ENCODE measurements around the gene RERGL.

DNA sequence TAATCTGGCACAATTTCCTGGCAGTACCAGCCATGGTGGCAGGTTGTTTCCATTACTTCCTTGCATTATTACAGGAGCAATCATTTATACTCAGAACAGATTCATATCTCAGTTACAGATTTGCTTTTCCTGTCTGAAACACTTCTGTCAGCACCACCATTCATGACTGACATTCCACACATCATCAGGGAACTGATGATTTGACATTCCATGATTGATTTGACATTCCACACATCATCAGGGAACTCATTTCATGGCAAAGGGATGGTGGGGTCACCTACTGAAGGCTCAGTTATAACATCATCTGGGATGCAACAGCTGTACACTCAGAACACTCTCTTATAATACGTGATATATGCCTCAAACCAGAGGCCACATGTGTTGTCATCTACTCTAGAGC lies 30.9 kb upstream of the RERGL start:
- TF ChIP-seq EZH2phosphoT487 (IDR thresholded peaks at IDR 0.05; ENCODE audit: borderline replicate concordance, low read length) = no peak
- no peak for TF ChIP-seq CTCF (IDR thresholded peaks at IDR 0.05; ENCODE audit: low read depth, low read length, poor library complexity, severe bottlenecking)
